GM21786 (cell line): ENCODE results near the gene HDGFL2.
"Not testable (repeated sequence)": the region's sequence is repeated elsewhere in the genome, so short reads cannot be mapped to it uniquely, and the experiment has no call there.

Source experiments
- ATAC-seq: cut with Tn5 transposase; IDR thresholded peaks from one replicate; pipeline ENCODE4 v1.9.1; 2021; ENCODE audit not compliant: unreplicated experiment

Gene HDGFL2

DNA sequence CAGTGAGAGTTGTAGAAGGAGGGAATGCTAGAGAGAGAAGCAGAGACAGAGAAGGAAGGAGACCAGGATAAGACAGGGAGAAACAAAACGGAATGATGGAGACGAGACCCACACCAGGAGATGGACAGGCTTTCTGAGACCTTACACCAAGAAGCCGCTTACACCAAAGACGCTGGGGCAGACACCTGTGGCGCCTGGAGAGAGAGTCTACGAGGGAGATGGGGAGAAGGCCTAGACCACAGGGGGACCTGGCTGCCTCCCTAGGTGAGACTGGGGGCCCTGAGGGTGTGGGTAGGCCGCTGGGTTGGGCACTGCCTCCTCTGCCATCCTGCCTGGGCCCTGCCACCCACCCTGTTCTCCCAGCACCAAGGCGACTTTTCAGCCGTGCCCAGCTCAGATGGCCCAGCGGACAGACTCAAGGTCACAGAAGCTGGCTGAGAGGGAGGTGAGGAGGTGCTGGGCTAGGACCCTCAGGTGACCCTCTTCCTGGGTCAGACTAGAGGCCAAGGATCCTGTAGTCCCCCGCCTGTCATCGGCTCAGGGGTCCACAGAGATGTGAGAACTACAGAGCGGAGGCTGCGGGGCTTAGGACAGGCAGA is 57.9 kb downstream of the HDGFL2 start:
- ATAC-seq: no peak

DNA sequence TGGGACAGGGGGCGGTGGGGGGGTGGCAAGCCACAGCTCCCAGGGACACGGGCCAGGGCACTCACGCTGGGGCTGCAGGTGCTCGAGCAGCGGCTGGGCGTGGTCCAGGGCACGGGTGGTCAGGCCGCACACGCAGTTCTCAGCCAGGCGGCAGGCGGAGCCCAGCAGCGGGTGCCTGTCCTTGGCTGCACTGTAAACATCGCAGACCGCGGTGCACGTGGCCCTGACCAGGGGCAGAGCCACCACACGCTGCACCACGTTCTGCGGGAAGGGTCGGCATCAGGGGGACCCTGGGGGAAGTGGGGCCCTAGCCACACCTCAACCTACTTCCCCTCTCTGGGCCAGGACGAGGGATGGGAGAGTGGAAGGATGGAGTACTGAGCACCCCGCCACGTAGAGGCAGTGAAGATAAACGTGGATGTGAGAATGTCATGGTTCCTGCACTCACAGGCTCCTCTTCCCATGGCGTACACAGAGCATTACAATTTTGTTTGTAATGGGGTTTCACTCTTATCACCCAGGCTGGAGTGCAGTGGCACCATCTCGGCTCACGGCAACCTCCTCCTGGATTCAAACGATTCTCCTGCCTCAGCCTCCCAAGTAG is 59.6 kb downstream of the HDGFL2 start:
- ATAC-seq: no peak

GRCh38 chr19:4533334-4533733 is 61.2 kb downstream of the HDGFL2 start:
- ATAC-seq: no peak

DNA sequence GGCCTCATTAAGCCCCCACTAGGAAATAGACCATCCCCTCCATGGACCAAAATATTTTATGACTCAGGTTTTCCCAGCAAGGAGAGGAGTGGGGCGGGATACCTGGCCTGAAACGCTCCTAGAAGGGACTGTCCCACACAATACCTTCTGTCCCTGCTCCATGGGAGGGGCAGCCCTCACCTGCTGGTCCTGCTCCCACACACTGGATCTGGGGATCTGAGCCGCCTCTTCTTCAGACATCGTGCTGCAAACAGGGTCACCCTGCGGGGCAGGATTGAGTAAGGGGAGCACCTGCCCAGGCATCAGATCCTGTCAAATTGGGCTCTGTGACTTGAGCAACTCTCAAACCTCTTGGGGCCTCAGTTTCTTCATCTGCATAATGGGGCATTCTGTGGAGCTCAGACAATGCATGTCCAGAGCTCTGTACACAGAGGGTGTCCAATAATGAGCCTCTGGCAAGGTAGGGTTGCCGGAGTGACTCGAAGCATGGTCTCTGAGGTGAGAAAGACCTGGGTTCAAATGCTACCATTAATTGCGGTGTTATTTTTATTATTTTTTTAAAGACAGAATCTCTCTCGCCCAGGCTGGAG is 61.8 kb downstream of the HDGFL2 start:
- ATAC-seq: no peak

GRCh38 chr19:4534836-4535658 is 63.0 kb downstream of the HDGFL2 start, which contains the start of gene PLIN5:
PLIN5 (minus strand) TSS chr19:4535224; CDS start chr19:4534074, 1,150 bp downstream.
- no peak for ATAC-seq

DNA sequence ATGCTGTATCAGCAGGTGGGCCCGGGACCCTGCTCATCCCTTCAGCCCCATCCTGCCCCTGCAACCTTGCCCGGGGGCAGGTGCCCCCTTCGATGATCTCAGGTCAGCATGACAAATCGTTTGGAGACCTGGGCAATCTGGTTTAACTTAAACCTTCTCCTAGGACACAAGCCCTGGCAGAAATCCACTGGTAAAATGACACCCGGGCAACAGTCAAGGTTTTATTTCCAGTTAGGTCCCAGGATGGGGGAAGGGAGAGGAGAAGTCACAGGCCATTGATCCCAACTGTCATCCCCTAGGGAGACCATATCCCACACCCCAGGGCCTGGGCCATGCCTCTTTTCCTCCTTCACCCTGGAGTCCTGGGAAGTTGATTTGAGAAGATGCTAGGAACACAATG is 64.7 kb downstream of the HDGFL2 start:
- ATAC-seq: no peak

GRCh38 chr19:4537953-4538600 is 66.0 kb downstream of the HDGFL2 start:
- no peak for ATAC-seq

DNA sequence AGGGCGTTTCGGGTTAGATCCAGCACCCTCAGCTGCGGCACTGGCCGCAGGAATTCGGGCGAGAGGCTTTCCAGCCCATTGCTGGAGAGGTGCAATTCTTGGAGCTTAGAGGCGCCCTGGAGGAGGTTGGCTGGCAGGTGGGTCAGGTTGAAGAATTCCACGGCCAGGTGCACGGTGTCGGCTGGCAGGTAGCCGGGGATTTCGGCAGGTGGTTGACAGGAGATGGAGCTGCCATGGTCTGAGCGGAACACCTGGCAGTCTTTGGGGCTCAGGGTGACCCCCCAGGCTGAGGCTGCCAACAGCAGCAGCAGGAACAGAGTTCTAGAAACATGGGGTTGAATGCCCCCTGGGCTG is 66.5 kb downstream of the HDGFL2 start:
- no peak for ATAC-seq

DNA sequence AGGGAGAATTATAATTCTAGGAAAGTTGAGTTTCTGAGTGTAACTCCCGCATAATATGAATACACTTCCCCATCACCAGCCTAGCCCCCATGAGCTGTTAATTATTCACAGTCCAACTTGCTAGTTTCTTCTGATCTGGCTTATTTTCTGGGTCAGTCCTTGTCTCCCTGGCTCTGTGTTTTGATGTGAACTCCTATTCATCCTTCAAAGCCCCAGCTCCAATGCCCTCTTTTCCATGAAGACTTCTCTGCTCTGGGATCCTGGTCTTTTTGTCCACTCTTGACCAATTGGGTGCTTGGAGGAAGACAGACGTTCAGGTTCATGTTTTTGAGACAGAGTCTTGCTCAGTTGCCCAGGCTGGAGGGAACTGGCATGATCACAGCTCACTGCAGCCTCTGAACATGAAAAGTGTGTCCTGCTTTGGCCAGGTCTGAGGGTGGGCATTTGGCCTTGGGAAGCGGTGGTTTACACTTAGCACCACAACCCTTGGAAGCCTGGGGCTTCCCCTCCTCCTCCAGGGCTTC is 67.1 kb downstream of the HDGFL2 start:
- no peak for ATAC-seq

GRCh38 chr19:4539693-4540581 is 67.8 kb downstream of the HDGFL2 start, which contains the start of gene LRG1:
LRG1 (minus strand) TSS chr19:4540036; CDS start chr19:4540013, 23 bp downstream.
- ATAC-seq: no peak

DNA sequence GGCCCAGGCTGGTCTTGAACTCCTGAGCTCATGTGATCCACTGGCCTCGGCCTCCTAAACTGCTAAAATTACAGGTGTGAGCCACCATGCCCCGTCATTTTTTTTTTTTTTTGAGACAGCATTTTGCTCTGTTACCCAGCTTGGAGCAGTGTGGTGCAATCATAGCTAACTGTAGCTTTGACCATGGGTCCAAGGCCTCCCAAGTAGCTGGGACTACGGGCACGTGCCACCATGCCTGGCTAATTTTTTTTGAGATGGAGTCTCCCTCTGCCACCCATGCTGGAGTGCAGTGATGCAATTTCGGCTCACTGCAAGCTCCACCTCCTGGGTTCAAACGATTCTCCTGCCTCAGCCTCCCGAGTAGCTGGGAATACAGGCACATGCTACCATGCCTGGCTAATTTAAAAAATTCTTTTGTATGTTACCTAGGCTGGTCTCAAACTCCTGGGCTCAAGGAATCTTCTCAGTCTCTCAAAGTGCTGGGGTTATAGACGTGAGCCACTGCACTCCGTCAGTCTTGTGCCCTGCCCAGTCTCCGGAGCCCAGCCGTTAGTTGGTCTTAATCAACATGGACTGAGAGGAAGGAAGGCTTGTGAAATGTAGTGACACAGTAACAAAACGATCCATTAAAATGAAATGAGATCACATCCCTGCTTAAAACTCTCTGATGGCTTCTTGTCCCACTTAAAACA is 69.2 kb downstream of the HDGFL2 start:
- ATAC-seq: no peak

- ATAC-seq: not testable (repeated sequence)
These were observed 69.7 kb downstream of the HDGFL2 start for GRCh38 chr19:4541806-4542145.

- ATAC-seq: no peak
These were observed 71.1 kb downstream of the HDGFL2 start for GRCh38 chr19:4542896-4543841.

GRCh38 chr19:4543842-4544647 is 71.9 kb downstream of the HDGFL2 start:
- ATAC-seq: no peak

GRCh38 chr19:4547303-4548237 is 75.5 kb downstream of the HDGFL2 start:
- ATAC-seq: no peak

GRCh38 chr19:4548238-4548584 is 76.1 kb downstream of the HDGFL2 start:
- ATAC-seq: no peak

DNA sequence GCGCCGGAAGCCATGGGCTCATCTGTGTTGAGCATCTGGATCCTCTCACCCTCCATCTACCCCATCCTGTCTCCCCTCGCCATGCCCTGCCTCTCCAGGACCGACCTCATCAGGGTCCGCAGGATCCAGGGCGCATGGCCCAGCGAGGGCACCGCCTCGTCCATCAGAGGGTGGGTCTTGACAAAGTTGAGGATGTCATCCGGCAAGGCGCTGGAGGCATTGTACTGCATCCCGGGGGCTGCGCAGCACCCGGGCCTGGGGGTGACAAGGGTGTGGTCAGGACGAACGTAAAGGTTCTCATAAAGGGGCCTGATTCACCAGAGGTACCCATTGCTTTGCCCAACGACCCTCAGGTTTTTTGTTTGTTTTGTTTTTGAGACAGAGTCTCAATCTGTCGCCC is 77.9 kb downstream of the HDGFL2 start:
- no peak for ATAC-seq
